ENCODE data around the gene BEST3. TPM values are rescaled to one million over a fixed set of nuclear protein-coding genes. Genes with fewer than 3 reads are reported as not detected.

The BEST3 gene
- total RNA-seq, 3 donors from 2014 or later = 0.66 TPM; not detected in 2

DNA sequence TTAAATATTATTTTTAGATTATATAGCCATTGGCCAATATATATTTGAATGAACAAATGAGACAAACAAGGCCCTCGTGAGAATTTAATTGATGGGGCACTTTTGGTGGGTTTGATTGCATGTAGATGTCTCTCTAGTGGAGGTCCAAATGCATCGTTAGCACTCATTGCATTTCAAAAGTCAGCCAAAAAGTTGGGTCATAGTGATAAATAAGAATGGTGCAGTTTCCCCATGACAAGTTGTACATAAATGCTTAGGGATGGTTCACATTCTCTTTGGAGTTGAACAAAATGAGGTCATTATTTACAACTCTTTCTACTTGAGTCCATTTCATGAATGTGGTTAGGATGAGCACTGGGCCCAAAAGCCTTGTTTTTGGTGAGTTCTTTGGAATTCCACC lies 1.0 kb downstream of the BEST3 start:
- no peaks in the 10 kb centered on the region for H3K9me3 ChIP-seq
- no peak for DNase-seq (ENCODE audit: low spot score in 2 of 2)
- H3K4me3 ChIP-seq = no peak overlapping the region
- H3K27me3 ChIP-seq = no peaks in the 10 kb centered on the region
- no peaks in the 10 kb centered on the region for H3K36me3 ChIP-seq
- H3K4me1 ChIP-seq = no peaks in the 10 kb centered on the region
- TF ChIP-seq POLR2AphosphoS5 (IDR thresholded peaks at IDR 0.05) = no peak
- TF ChIP-seq, protein P1, sequence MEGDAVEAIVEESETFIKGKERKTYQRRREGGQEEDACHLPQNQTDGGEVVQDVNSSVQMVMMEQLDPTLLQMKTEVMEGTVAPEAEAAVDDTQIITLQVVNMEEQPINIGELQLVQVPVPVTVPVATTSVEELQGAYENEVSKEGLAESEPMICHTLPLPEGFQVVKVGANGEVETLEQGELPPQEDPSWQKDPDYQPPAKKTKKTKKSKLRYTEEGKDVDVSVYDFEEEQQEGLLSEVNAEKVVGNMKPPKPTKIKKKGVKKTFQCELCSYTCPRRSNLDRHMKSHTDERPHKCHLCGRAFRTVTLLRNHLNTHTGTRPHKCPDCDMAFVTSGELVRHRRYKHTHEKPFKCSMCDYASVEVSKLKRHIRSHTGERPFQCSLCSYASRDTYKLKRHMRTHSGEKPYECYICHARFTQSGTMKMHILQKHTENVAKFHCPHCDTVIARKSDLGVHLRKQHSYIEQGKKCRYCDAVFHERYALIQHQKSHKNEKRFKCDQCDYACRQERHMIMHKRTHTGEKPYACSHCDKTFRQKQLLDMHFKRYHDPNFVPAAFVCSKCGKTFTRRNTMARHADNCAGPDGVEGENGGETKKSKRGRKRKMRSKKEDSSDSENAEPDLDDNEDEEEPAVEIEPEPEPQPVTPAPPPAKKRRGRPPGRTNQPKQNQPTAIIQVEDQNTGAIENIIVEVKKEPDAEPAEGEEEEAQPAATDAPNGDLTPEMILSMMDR (IDR thresholded peaks at IDR 0.05) = no peak
- TF ChIP-seq POLR2A (IDR thresholded peaks at IDR 0.05) = no peak
- intact Hi-C loops (cut with DNase I; ENCODE audit: low total_unique reads) = no loop called here
- peak overlapping the region; percentile 23 to 33 for H3K27ac ChIP-seq

DNA sequence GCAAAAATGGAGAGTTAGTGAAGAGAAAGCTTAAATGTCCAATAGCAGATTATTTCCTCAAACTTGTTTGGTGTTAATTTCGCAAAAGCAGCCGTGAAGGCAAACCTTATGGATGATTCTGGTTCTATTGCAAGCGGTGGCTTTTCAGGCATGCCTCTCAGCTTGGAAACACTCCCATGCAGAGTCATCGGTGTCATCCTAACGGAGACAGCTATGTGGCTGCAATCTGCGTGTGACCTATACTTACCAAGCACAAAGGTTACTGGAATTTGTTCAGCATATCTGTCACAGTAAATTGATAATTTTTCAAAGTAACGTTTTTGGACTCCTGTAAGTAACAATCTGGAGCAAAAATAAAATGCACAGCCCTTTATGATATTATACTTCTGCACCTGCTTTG lies 5.0 kb downstream of the BEST3 start:
- Histone ChIP-seq H3K4me3 (no peak overlapping the region), H3K27me3 (no peaks in the 10 kb centered on the region), H3K36me3 (no peaks in the 10 kb centered on the region), H3K9me3 (no peaks in the 10 kb centered on the region), H3K4me1 (no peaks in the 10 kb centered on the region), H3K27ac (no peak overlapping the region)
- TF ChIP-seq, protein P1 (IDR thresholded peaks at IDR 0.05) = no peak
- no peak for TF ChIP-seq POLR2AphosphoS5 (IDR thresholded peaks at IDR 0.05)
- no peak for TF ChIP-seq POLR2A (IDR thresholded peaks at IDR 0.05)
- DNase-seq (ENCODE audit: low spot score in 2 of 2) = no peak
- intact Hi-C loops (cut with DNase I; ENCODE audit: low total_unique reads) = no loop called here

DNA sequence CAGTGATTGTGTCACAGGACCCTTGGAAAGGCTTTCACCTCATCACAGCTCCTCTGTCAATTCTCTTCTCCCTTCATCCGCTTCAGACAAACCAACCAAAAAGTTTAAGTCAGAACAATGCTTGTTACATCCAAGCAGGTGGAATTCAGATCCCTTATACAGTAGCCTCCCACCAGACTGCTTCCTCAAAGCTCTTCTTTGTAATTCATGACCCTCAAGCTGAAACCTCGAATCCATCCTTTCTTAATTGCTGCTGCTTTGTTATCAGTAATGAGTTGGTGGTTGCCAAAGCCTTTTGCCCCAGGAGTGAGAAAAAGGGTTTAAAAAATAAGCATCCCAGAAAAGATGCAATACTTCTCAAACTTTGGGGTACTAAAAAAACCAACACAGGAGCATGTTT lies 9.5 kb downstream of the BEST3 start:
- Histone ChIP-seq H3K36me3 (no peaks in the 10 kb centered on the region), H3K27ac (peak overlapping the region; percentile 50 to 82), H3K9me3 (no peaks in the 10 kb centered on the region), H3K27me3 (no peaks in the 10 kb centered on the region), H3K4me1 (no peaks in the 10 kb centered on the region), H3K4me3 (no peak overlapping the region)
- DNase-seq (ENCODE audit: low spot score in 2 of 2) = no peak
- intact Hi-C loops (cut with DNase I; ENCODE audit: low total_unique reads) = no loop called here
- TF ChIP-seq, protein P1 (IDR thresholded peaks at IDR 0.05) = no peak
- TF ChIP-seq POLR2A (IDR thresholded peaks at IDR 0.05) = no peak
- TF ChIP-seq POLR2AphosphoS5 (IDR thresholded peaks at IDR 0.05) = no peak

DNA sequence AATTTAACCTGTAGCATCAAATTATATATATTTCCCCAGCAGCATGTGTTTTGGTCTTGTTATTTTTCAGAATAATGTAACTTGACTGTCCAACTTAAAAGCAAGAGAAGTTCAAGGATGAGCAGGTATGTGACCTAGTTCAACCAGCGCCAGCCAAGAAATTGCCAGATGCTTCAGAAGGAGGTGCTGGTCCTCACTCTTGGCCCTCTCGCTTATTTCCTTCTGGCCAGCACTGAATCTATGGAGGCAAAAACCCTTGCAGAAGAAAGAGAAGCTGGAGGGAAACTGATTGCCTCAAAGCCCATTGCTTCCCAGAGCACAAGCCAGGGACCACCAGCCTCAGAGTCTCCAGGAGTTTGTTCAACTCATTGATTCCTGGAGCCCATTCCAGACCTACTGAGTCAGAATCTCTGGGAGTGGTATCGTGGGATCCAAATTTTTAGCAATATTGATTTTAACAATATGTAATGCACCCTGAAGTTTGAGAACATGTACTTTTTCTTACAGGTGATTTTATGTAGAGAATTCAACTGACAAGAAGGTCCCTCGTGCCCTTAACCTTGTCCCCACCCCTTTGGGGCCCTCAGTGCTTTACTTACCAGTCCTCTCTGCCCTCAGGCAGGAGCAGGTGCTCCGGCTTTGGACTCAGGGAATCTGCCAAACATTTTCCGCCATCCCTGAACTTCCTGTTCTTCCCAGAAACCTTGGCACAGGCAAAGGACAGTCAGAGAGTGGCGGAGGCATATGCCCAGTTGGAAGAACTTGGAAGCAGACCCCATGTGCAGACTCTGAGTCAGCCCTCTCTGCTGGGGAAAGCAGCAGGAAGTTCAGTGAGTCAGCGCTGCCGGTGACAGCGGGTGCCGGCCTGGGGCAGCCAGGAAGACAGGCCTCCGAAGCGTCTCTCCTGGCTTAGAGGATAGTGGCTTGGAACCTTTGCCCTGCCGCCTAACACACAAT lies 10.4 kb downstream of the BEST3 start:
- Histone ChIP-seq H3K4me3 (peak overlapping the region in 1 of 3 donors; percentile 9), H3K4me1 (no peaks in the 10 kb centered on the region), H3K36me3 (no peaks in the 10 kb centered on the region), H3K27ac (peak overlapping the region; percentile 50 to 82), H3K9me3 (no peaks in the 10 kb centered on the region), H3K27me3 (no peaks in the 10 kb centered on the region)
- intact Hi-C loops (cut with DNase I; ENCODE audit: low total_unique reads) = no loop called here
- peak in 1 of 3 donors; percentile 48 for TF ChIP-seq POLR2AphosphoS5 (IDR thresholded peaks at IDR 0.05)
- TF ChIP-seq POLR2A (IDR thresholded peaks at IDR 0.05) = no peak
- TF ChIP-seq, protein P1 (IDR thresholded peaks at IDR 0.05) = no peak
- peak; percentile 68 to 71 for DNase-seq (ENCODE audit: low spot score in 2 of 2)

DNA sequence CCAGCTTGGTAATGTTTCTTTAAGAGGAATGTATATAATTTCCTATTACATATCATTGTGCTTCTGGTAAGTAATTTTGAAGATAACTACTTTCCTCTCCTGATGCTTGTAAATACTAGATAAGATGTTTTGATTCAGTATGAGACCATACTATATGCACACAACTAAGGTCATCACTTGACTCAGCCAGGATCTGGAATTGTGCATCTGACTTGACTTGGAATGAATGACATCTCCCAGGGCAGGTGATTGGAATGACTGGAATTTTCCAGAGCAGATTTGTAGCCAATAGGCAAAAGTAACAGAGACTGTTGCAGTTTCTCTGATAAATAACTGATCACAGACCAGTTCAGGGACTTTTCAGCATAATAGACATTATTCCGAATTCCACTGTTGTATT lies 11.1 kb downstream of the BEST3 start:
- intact Hi-C loops (cut with DNase I; ENCODE audit: low total_unique reads) = no loop called here
- H3K4me3 ChIP-seq = no peak overlapping the region
- DNase-seq (ENCODE audit: low spot score in 2 of 2) = no peak
- no peaks in the 10 kb centered on the region for H3K27me3 ChIP-seq
- H3K36me3 ChIP-seq = no peaks in the 10 kb centered on the region
- no peaks in the 10 kb centered on the region for H3K4me1 ChIP-seq
- no peaks in the 10 kb centered on the region for H3K9me3 ChIP-seq
- no peak overlapping the region for H3K27ac ChIP-seq
- no peak for TF ChIP-seq POLR2A (IDR thresholded peaks at IDR 0.05)
- TF ChIP-seq, protein P1 (IDR thresholded peaks at IDR 0.05) = no peak
- no peak for TF ChIP-seq POLR2AphosphoS5 (IDR thresholded peaks at IDR 0.05)
